HEK293 (cell line): ENCODE results near the gene PITPNM3.

Source experiments
- CTCF ChIA-PET: fragments of 350-600 bp; formaldehyde crosslinking; extraction: SDS; loops from one replicate; lab custom pipeline; 2021; ENCODE audit warnings: antibody characterized with exemption; lab: Yijun Ruan, JAX
- POLR2A ChIA-PET: fragments of 300-600 bp; formaldehyde crosslinking; extraction: SDS; loops from one replicate; lab custom pipeline; 2020; ENCODE audit warnings: antibody characterized with exemption, inconsistent platforms; lab: Yijun Ruan, JAX
- H3K27ac ChIP-seq: fragments of 200-500 bp; sonication (Bioruptor generic); 2 replicates; pipeline ENCODE4 v1.5.1; 2014; ENCODE audit warnings: low read depth, low read length, control low read depth, inconsistent platforms; ENCODE audit errors: extremely low read depth
- H3K36me3 ChIP-seq, 2 experiments: fragments of 200-500 bp in 1 of 2; sonication (Bioruptor generic) in 1 of 2; 1 replicate in 1 of 2; 2 replicates in 1 of 2; pipeline ENCODE4 v1.5.1; 2014 to 2017; ENCODE audit warnings: inconsistent platforms in 2 of 2, low read length in 2 of 2; ENCODE audit not compliant: control insufficient read depth in 2 of 2, insufficient read depth in 1 of 2
- H3K4me1 ChIP-seq: fragments of 200-500 bp; sonication (Bioruptor generic); 2 replicates; pipeline ENCODE4 v1.5.1; 2014; ENCODE audit warnings: mild to moderate bottlenecking, low read length, inconsistent platforms; ENCODE audit not compliant: control insufficient read depth, insufficient read depth
- H3K4me3 ChIP-seq: 2 replicates; pipeline ENCODE4 v1.5.1; 2011; ENCODE audit warnings: low read depth, mild to moderate bottlenecking, control low read depth, low read length, moderate library complexity
- H3K9me3 ChIP-seq: fragments of 200-500 bp; sonication (Bioruptor generic); 2 replicates; pipeline ENCODE4 v1.5.1; 2014; ENCODE audit warnings: low read depth, low read length, inconsistent platforms; ENCODE audit not compliant: control insufficient read depth, insufficient read depth
- BCL11B ChIP-seq: fragments of 450-650 bp; formaldehyde crosslinking; IDR thresholded peaks from 2 replicates; pipeline ENCODE4 v1.5.1; 2016; ENCODE audit warnings: low read depth, missing biosample characterization, missing genetic modification characterization
- GLI2 ChIP-seq: fragments of 450-650 bp; formaldehyde crosslinking; IDR thresholded peaks from 2 replicates; pipeline ENCODE4; 2017; ENCODE audit warnings: missing biosample characterization, missing genetic modification characterization, low read depth, borderline replicate concordance
- HOXA7 ChIP-seq: sonication (generic); formaldehyde crosslinking; IDR thresholded peaks from 2 replicates; pipeline ENCODE4 v1.8.1; 2022; ENCODE audit warnings: missing genetic modification reagents, borderline replicate concordance
- INSM2 ChIP-seq: fragments of 450-650 bp; formaldehyde crosslinking; IDR thresholded peaks from 2 replicates; pipeline ENCODE4 v1.5.1; 2016; ENCODE audit warnings: missing biosample characterization, missing genetic modification characterization
- PRDM6 ChIP-seq: fragments of 450-650 bp; formaldehyde crosslinking; IDR thresholded peaks from 2 replicates; pipeline ENCODE4 v1.5.1; 2017; ENCODE audit warnings: missing biosample characterization, missing genetic modification characterization
- SALL2 ChIP-seq: fragments of 450-650 bp; formaldehyde crosslinking; IDR thresholded peaks from 2 replicates; pipeline ENCODE4 v1.5.0; 2017; ENCODE audit warnings: missing biosample characterization, mild to moderate bottlenecking, missing genetic modification characterization, borderline replicate concordance
- SP3 ChIP-seq: fragments of 450-650 bp; formaldehyde crosslinking; IDR thresholded peaks from 2 replicates; pipeline ENCODE4 v1.5.1; 2016; ENCODE audit warnings: missing biosample characterization, missing genetic modification characterization
- YY1 ChIP-seq: fragments of 450-650 bp; formaldehyde crosslinking; IDR thresholded peaks from 2 replicates; pipeline ENCODE4 v1.5.1; 2018; ENCODE audit warnings: missing biosample characterization, missing genetic modification characterization
- YY2 ChIP-seq: fragments of 450-650 bp; formaldehyde crosslinking; IDR thresholded peaks from 2 replicates; pipeline ENCODE4 v1.5.1; 2016; ENCODE audit warnings: missing biosample characterization, missing genetic modification characterization
- ZBTB17 ChIP-seq: fragments of 450-650 bp; formaldehyde crosslinking; IDR thresholded peaks from 2 replicates; pipeline ENCODE4 v1.5.1; 2016; ENCODE audit warnings: missing biosample characterization, missing genetic modification characterization
- ZBTB7A ChIP-seq: fragments of 450-650 bp; formaldehyde crosslinking; IDR thresholded peaks from 2 replicates; pipeline ENCODE4 v1.5.1; 2016; ENCODE audit warnings: low read depth, missing biosample characterization, missing genetic modification characterization
- ZNF16 ChIP-seq: fragments of 450-650 bp; formaldehyde crosslinking; IDR thresholded peaks from 2 replicates; pipeline ENCODE4 v1.5.1; 2016; ENCODE audit warnings: low read depth, missing biosample characterization, missing genetic modification characterization
- ZNF175 ChIP-seq: fragments of 450-650 bp; formaldehyde crosslinking; IDR thresholded peaks from 2 replicates; pipeline ENCODE4 v1.5.1; 2016; ENCODE audit warnings: missing biosample characterization, missing genetic modification characterization
- ZNF23 ChIP-seq: fragments of 450-650 bp; formaldehyde crosslinking; IDR thresholded peaks from 2 replicates; pipeline ENCODE4 v1.5.1; 2016; ENCODE audit warnings: missing biosample characterization, missing genetic modification characterization, borderline replicate concordance
- ZNF302 ChIP-seq: fragments of 450-650 bp; formaldehyde crosslinking; IDR thresholded peaks from 2 replicates; pipeline ENCODE4 v1.5.1; 2016; ENCODE audit warnings: missing biosample characterization, missing genetic modification characterization, low read depth
- ZNF394 ChIP-seq: fragments of 450-650 bp; formaldehyde crosslinking; IDR thresholded peaks from 2 replicates; pipeline ENCODE4 v1.5.1; 2016; ENCODE audit warnings: missing biosample characterization, missing genetic modification characterization, mild to moderate bottlenecking, moderate library complexity, borderline replicate concordance
- ZNF513 ChIP-seq: fragments of 450-650 bp; IDR thresholded peaks from 2 replicates; pipeline ENCODE4 v1.5.1; 2018; ENCODE audit warnings: missing biosample characterization, missing genetic modification characterization
- ZNF571 ChIP-seq: fragments of 450-650 bp; formaldehyde crosslinking; IDR thresholded peaks from 2 replicates; pipeline ENCODE4 v1.5.0; 2017; ENCODE audit warnings: missing biosample characterization, missing genetic modification characterization
- TF ChIP-seq, protein P1 (sequence below): fragments of 450-650 bp; formaldehyde crosslinking; IDR thresholded peaks from 2 replicates; pipeline ENCODE4 v1.5.1; 2017; ENCODE audit warnings: missing biosample characterization, missing genetic modification characterization

The PITPNM3 gene

GRCh38 chr17:6503641-6504195 lies 52.6 kb downstream of the PITPNM3 start:
- H3K9me3 ChIP-seq = no peaks in the 10 kb centered on the region
- ChIA-PET CTCF (no interaction called here), POLR2A (interaction anchor here (0.5 kb wide), 1 partner anchor 70 kb away, joined by 3 read pairs; no protein-coding TSS in a partner anchor)
- H3K4me3 ChIP-seq = no peak overlapping the region
- H3K27ac ChIP-seq = no peak overlapping the region
- H3K36me3 ChIP-seq = no peaks in the 10 kb centered on the region
- TF ChIP-seq ZNF16 (tag by site-specific recombination) (no peak), ZNF302 (tag by site-specific recombination) (no peak), ZNF394 (tag by site-specific recombination) (no peak), ZBTB7A (no peak), ZBTB17 (tag by site-specific recombination) (no peak), ZNF571 (no peak), INSM2 (tag by site-specific recombination) (no peak), SALL2 (tag by site-specific recombination) (no peak), PRDM6 (tag by site-specific recombination) (no peak), YY2 (tag by site-specific recombination) (no peak), BCL11B (tag by site-specific recombination) (no peak), ZNF23 (tag by site-specific recombination) (no peak), YY1 (tag by site-specific recombination) (no peak), HOXA7 (CRISPR knock-in tag) (no peak), ZNF175 (tag by site-specific recombination) (no peak), SP3 (tag by site-specific recombination) (no peak), ZNF513 (tag by site-specific recombination) (no peak), GLI2 (tag by site-specific recombination) (no peak)
- TF ChIP-seq, protein P1, sequence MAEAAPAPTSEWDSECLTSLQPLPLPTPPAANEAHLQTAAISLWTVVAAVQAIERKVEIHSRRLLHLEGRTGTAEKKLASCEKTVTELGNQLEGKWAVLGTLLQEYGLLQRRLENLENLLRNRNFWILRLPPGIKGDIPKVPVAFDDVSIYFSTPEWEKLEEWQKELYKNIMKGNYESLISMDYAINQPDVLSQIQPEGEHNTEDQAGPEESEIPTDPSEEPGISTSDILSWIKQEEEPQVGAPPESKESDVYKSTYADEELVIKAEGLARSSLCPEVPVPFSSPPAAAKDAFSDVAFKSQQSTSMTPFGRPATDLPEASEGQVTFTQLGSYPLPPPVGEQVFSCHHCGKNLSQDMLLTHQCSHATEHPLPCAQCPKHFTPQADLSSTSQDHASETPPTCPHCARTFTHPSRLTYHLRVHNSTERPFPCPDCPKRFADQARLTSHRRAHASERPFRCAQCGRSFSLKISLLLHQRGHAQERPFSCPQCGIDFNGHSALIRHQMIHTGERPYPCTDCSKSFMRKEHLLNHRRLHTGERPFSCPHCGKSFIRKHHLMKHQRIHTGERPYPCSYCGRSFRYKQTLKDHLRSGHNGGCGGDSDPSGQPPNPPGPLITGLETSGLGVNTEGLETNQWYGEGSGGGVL (tag by site-specific recombination) = no peak
- no peaks in the 10 kb centered on the region for H3K4me1 ChIP-seq
